H9 (cell line): ENCODE measurements around the gene CADPS2. TPM values are rescaled to one million over a fixed set of nuclear protein-coding genes. Genes with fewer than 3 reads are reported as not detected.

ENCODE experiments used
- DNase-seq: peaks from one replicate; pipeline ENCODE4 v3.0.0-alpha.2; 2017
- H2AFZ ChIP-seq: one replicate; pipeline ENCODE4 v1.6.1; 2013; ENCODE audit warnings: mild to moderate bottlenecking, low read length, control low read depth, moderate library complexity
- H2AK5ac ChIP-seq: 2 replicates; pipeline ENCODE4 v1.6.1; 2013; ENCODE audit warnings: low read length, control low read depth, mixed read lengths; ENCODE audit not compliant: insufficient read length
- H2BK120ac ChIP-seq: one replicate; pipeline ENCODE4 v1.6.1; 2013; ENCODE audit warnings: low read depth, mild to moderate bottlenecking, low read length, control low read depth, inconsistent platforms; ENCODE audit not compliant: poor library complexity, severe bottlenecking
- H2BK12ac ChIP-seq: 2 replicates; pipeline ENCODE4 v1.6.1; 2013; ENCODE audit warnings: low read length, control low read depth, mixed read lengths, low read depth; ENCODE audit not compliant: insufficient read length
- H2BK15ac ChIP-seq: 2 replicates; pipeline ENCODE4 v1.6.1; 2013; ENCODE audit warnings: low read depth, low read length, control low read depth
- H2BK20ac ChIP-seq: one replicate; pipeline ENCODE4 v1.6.1; 2013; ENCODE audit warnings: low read depth, mild to moderate bottlenecking, low read length, control low read depth, inconsistent platforms; ENCODE audit not compliant: poor library complexity, severe bottlenecking
- H2BK5ac ChIP-seq: 2 replicates; pipeline ENCODE4 v1.6.1; 2013; ENCODE audit warnings: low read length, control low read depth, mixed read lengths; ENCODE audit not compliant: insufficient read length
- H3K14ac ChIP-seq: 2 replicates; pipeline ENCODE4 v1.6.1; 2013; ENCODE audit warnings: low read length, control low read depth; ENCODE audit not compliant: insufficient read depth
- H3K18ac ChIP-seq: 2 replicates; pipeline ENCODE4 v1.6.1; 2013; ENCODE audit warnings: low read depth, mild to moderate bottlenecking, mixed read lengths, low read length, control low read depth; ENCODE audit not compliant: insufficient read length
- H3K23ac ChIP-seq: 2 replicates; pipeline ENCODE4 v1.6.1; 2013; ENCODE audit warnings: low read length, control low read depth, mixed read lengths, low read depth; ENCODE audit not compliant: insufficient read length
- H3K23me2 ChIP-seq: 2 replicates; pipeline ENCODE4 v1.6.1; 2013; ENCODE audit warnings: low read depth, mild to moderate bottlenecking, mixed read lengths, low read length, control low read depth; ENCODE audit not compliant: insufficient read length, poor library complexity, severe bottlenecking
- H3K27ac ChIP-seq: 2 replicates; pipeline ENCODE4 v1.5.1; 2013; ENCODE audit warnings: low read length, control low read depth, mixed read lengths, low read depth; ENCODE audit not compliant: insufficient read length
- H3K27me3 ChIP-seq: 2 replicates; pipeline ENCODE4 v1.6.1; 2013; ENCODE audit warnings: low read length, control low read depth, inconsistent platforms; ENCODE audit not compliant: insufficient read depth
- H3K4ac ChIP-seq: 2 replicates; pipeline ENCODE4 v1.6.1; 2013; ENCODE audit warnings: low read depth, mild to moderate bottlenecking, control low read depth, inconsistent platforms, low read length, moderate library complexity
- H3K4me1 ChIP-seq: 2 replicates; pipeline ENCODE4 v1.6.1; 2013; ENCODE audit warnings: low read length, control low read depth, inconsistent platforms; ENCODE audit not compliant: insufficient read depth
- H3K4me2 ChIP-seq: 2 replicates; pipeline ENCODE4 v1.6.1; 2013; ENCODE audit warnings: low read length, control low read depth, mixed read lengths; ENCODE audit not compliant: insufficient read length, insufficient read depth
- H3K56ac ChIP-seq: 2 replicates; pipeline ENCODE4 v1.6.1; 2013; ENCODE audit warnings: low read depth, mild to moderate bottlenecking, mixed read lengths, low read length, control low read depth; ENCODE audit not compliant: insufficient read length
- H3K79me1 ChIP-seq: 2 replicates; pipeline ENCODE4 v1.6.1; 2013; ENCODE audit warnings: low read depth, mild to moderate bottlenecking, moderate library complexity, low read length, control low read depth, inconsistent platforms; ENCODE audit not compliant: insufficient read depth, poor library complexity, severe bottlenecking
- H3K79me2 ChIP-seq: 2 replicates; pipeline ENCODE4 v1.6.1; 2013; ENCODE audit warnings: low read length, control low read depth, inconsistent platforms; ENCODE audit not compliant: insufficient read depth
- H3K9ac ChIP-seq: 2 replicates; pipeline ENCODE4 v1.6.1; 2013; ENCODE audit warnings: low read length, control low read depth, mixed read lengths; ENCODE audit not compliant: insufficient read length; ENCODE audit errors: extremely low read depth
- H3K9me3 ChIP-seq: one replicate; pipeline ENCODE4 v1.6.1; 2013; ENCODE audit warnings: low read depth, low read length, inconsistent platforms; ENCODE audit not compliant: control insufficient read depth
- H3T11ph ChIP-seq: one replicate; pipeline ENCODE4 v1.6.1; 2013; ENCODE audit warnings: mild to moderate bottlenecking, low read length, control low read depth, inconsistent platforms
- H4K20me1 ChIP-seq: one replicate; pipeline ENCODE4 v1.6.1; 2013; ENCODE audit not compliant: control insufficient read depth, insufficient read length, insufficient read depth
- H4K5ac ChIP-seq: 2 replicates; pipeline ENCODE4 v1.6.1; 2013; ENCODE audit warnings: low read depth, mild to moderate bottlenecking, mixed read lengths, low read length, control low read depth; ENCODE audit not compliant: insufficient read length
- H4K8ac ChIP-seq: replicated peaks from 2 replicates; pipeline ENCODE4 v1.6.1; 2013; ENCODE audit warnings: low read length, control low read depth, mixed read lengths, low read depth; ENCODE audit not compliant: insufficient read length
- H4K91ac ChIP-seq: 2 replicates; pipeline ENCODE4 v1.6.1; 2013; ENCODE audit warnings: low read depth, mild to moderate bottlenecking, moderate library complexity, mixed read lengths, low read length, control low read depth; ENCODE audit not compliant: insufficient read length
- H3K27ac Mint-ChIP-seq, 3 experiments: 2 replicates in 2 of 3; 3 replicates in 1 of 3; pipeline ENCODE4 v1.8.0; 2020 to 2021; ENCODE audit warnings: mixed read lengths in 3 of 3, mild to moderate bottlenecking in 1 of 3, moderate library complexity in 1 of 3
- H3K27me3 Mint-ChIP-seq: 2 replicates; pipeline ENCODE4 v1.8.0; 2021; ENCODE audit warnings: low read depth, mild to moderate bottlenecking, moderate library complexity, mixed read lengths
- H3K36me3 Mint-ChIP-seq, 3 experiments: 2 replicates in 2 of 3; 3 replicates in 1 of 3; pipeline ENCODE4 v1.8.0; 2020 to 2021; ENCODE audit warnings: low read depth in 3 of 3, mixed read lengths in 3 of 3; ENCODE audit not compliant: insufficient read depth in 1 of 3
- H3K4me1 Mint-ChIP-seq, 2 experiments: 2 replicates each; pipeline ENCODE4 v1.8.0; 2020; ENCODE audit warnings: mixed read lengths in 2 of 2
- H3K4me3 Mint-ChIP-seq, 2 experiments: 2 replicates in 1 of 2; 3 replicates in 1 of 2; pipeline ENCODE4 v1.8.0; 2020 to 2021; ENCODE audit warnings: mild to moderate bottlenecking in 2 of 2, mixed read lengths in 2 of 2, moderate library complexity in 1 of 2
- H3K9me3 Mint-ChIP-seq, 2 experiments: 2 replicates in 1 of 2; 3 replicates in 1 of 2; pipeline ENCODE4 v1.8.0; 2020; ENCODE audit warnings: mild to moderate bottlenecking in 2 of 2, mixed read lengths in 2 of 2, moderate library complexity in 1 of 2
- CTCF ChIP-seq: fragments of 200-600 bp; sonication (generic); conservative IDR thresholded peaks from 3 replicates; pipeline ENCODE4 v1.8.0; 2021; ENCODE audit warnings: antibody characterized with exemption, mild to moderate bottlenecking
- total RNA-seq: library from RNA; stranded (reverse); gene quantifications from 2 replicates; pipeline ENCODE4 v1.2.1, GENCODE V29; 2021

CADPS2 gene
- total RNA-seq, 1 experiment from 2014 or later, result 7.1 TPM

- peaks cover 26 to 28% of the 10 kb centered on the region in 2 experiments for H3K4me1 Mint-ChIP-seq
- no peak overlapping the region for H2AK5ac ChIP-seq
These were observed 1.6 kb upstream of the CADPS2 start for GRCh38 chr7:122887848-122888247.

More at GRCh38 chr7:122887848-122888247, 1.6 kb upstream of the CADPS2 start:
- no peaks in the 10 kb centered on the region for H3K9me3 ChIP-seq
- H3K27me3 ChIP-seq, result peaks cover 5% of the 10 kb centered on the region; the same call in 1 of the 2 replicates
- no peak overlapping the region for H4K5ac ChIP-seq
- H3K36me3 Mint-ChIP-seq, result no peaks in the 10 kb centered on the region
- H2BK15ac ChIP-seq, result no peak overlapping the region
- H3K18ac ChIP-seq, result no peak overlapping the region
- no peak for DNase-seq
- no peaks in the 10 kb centered on the region for H4K20me1 ChIP-seq
- H2BK120ac ChIP-seq, result no peak overlapping the region
- H3K4me3 Mint-ChIP-seq, result no peak overlapping the region; a peak in 1 of 5 replicates
- no peak overlapping the region for H3K56ac ChIP-seq
- H3K9ac ChIP-seq, result no peak overlapping the region
- no peaks in the 10 kb centered on the region for H3K79me1 ChIP-seq
- H2BK5ac ChIP-seq, result no peak overlapping the region
- no peak overlapping the region for H2BK20ac ChIP-seq
- H3K27ac Mint-ChIP-seq, result no peak overlapping the region
- H2BK12ac ChIP-seq, result no peak overlapping the region
- H4K8ac ChIP-seq, result no peak overlapping the region
- no peak overlapping the region for H3K14ac ChIP-seq
- H3K4ac ChIP-seq, result no peak overlapping the region
- no peak overlapping the region for H3K27ac ChIP-seq
- H3K4me1 ChIP-seq, result no peaks in the 10 kb centered on the region
- TF ChIP-seq CTCF, result no peak
- H2AFZ ChIP-seq, result no peak overlapping the region
- peaks cover 18% of the 10 kb centered on the region for H3K23me2 ChIP-seq
- H3T11ph ChIP-seq, result no peak overlapping the region
- H3K27me3 Mint-ChIP-seq, result peaks cover 42% of the 10 kb centered on the region
- no peaks in the 10 kb centered on the region; a peak in 1 of 5 replicates for H3K9me3 Mint-ChIP-seq
- no peak overlapping the region for H4K91ac ChIP-seq
- H3K4me2 ChIP-seq, result peak overlapping the region; percentile 62
- no peaks in the 10 kb centered on the region for H3K79me2 ChIP-seq
- no peak overlapping the region for H3K23ac ChIP-seq
